C4-2B (cell line): ENCODE results near the gene MT1F.

ENCODE experiments used
- ZFX ChIP-seq: fragments of 450-650 bp; IDR thresholded peaks from 2 replicates; pipeline ENCODE4 v1.6.1; 2017
- TF ChIP-seq, protein P1 (sequence below): fragments of 450-650 bp; conservative IDR thresholded peaks from 2 replicates; pipeline ENCODE4 v1.5.1; 2017; ENCODE audit warnings: mild to moderate bottlenecking

DNA sequence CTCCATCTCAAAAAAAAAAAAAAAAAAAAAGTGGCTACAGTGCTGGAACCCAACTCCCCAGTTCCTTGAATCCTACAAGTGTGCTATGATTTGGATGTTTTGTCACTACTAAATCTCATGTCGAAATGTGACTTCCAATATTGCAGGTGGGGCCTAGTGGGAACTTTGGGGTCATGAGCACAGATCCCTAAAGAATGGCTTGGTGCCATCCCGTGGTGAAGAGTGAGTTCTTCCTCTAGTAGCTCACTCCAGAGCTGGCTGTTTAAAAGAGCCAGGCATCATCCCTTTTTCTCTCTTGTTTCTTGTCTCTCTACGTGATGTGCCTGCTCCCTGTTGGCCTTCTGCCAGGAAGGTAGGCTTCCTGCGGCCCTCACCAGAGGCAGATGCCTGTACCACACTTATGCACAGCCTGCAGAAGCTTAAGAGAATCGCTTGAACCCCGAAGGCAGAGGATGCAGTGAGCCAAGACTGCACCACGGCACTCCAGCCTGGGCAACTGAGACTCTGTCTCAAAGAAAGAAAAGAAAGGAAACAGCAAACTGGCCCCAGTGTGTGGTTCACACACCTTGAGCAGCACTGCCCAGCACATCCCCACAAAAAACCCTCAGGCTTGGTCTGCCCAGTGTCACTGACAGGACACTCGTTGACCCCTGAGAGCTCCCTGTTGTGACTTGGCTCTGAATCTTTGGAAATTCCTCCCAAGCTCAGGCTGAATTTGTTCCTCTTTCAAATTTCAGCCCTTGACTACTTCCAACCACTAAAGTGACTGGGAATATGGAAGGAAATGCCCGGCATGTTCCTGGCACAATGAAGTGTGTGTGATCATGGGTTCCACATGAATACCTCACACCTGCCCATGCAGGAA is 29.0 kb upstream of the MT1F start:
- TF ChIP-seq, protein P1, sequence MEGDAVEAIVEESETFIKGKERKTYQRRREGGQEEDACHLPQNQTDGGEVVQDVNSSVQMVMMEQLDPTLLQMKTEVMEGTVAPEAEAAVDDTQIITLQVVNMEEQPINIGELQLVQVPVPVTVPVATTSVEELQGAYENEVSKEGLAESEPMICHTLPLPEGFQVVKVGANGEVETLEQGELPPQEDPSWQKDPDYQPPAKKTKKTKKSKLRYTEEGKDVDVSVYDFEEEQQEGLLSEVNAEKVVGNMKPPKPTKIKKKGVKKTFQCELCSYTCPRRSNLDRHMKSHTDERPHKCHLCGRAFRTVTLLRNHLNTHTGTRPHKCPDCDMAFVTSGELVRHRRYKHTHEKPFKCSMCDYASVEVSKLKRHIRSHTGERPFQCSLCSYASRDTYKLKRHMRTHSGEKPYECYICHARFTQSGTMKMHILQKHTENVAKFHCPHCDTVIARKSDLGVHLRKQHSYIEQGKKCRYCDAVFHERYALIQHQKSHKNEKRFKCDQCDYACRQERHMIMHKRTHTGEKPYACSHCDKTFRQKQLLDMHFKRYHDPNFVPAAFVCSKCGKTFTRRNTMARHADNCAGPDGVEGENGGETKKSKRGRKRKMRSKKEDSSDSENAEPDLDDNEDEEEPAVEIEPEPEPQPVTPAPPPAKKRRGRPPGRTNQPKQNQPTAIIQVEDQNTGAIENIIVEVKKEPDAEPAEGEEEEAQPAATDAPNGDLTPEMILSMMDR = no peak
- TF ChIP-seq ZFX = no peak
